Activated CD4-positive, alpha-beta T cell treated with anti-CD3 and anti-CD28 coated beads, Interleukin-2, amount 10 ng/mL, durations not matched to agents 7 days and 5 days (primary cell): Measurements from ENCODE around the gene KNG1. TPM values are rescaled to one million over a fixed set of nuclear protein-coding genes. Genes with fewer than 3 reads are reported as not detected.

ENCODE experiments used
- CTCF ChIA-PET: fragments of 350-600 bp; sonication (Branson Sonifier 250); formaldehyde crosslinking; loops from one replicate; lab custom pipeline; 2021; ENCODE audit warnings: antibody characterized with exemption; lab: Charles Lee
- POLR2A ChIA-PET: fragments of 350-600 bp; sonication (Branson Sonifier 250); formaldehyde crosslinking; loops from one replicate; lab custom pipeline; 2021; ENCODE audit warnings: antibody characterized with exemption; lab: Charles Lee
- DNase-seq: peaks from one replicate; pipeline ENCODE4 v3.0.0-alpha.2; 2020
- H3K27ac Mint-ChIP-seq: one replicate; pipeline ENCODE4 v1.8.0; 2021; ENCODE audit warnings: mild to moderate bottlenecking, moderate library complexity, mixed read lengths
- H3K27me3 Mint-ChIP-seq: one replicate; pipeline ENCODE4 v1.8.0; 2021; ENCODE audit warnings: mixed read lengths
- H3K36me3 Mint-ChIP-seq: one replicate; pipeline ENCODE4 v1.8.0; 2021; ENCODE audit warnings: low read depth, mixed read lengths
- H3K4me1 Mint-ChIP-seq: one replicate; pipeline ENCODE4 v1.8.0; 2021; ENCODE audit warnings: mixed read lengths
- H3K4me3 Mint-ChIP-seq: one replicate; pipeline ENCODE4 v1.8.0; 2021; ENCODE audit warnings: mild to moderate bottlenecking, moderate library complexity, mixed read lengths
- H3K9me3 Mint-ChIP-seq: one replicate; pipeline ENCODE4 v1.8.0; 2021; ENCODE audit warnings: mixed read lengths
- total RNA-seq, 2 experiments: library from RNA; stranded (reverse); gene quantifications; one replicate each; pipeline ENCODE4 v1.2.3, GENCODE V29; 2021

The KNG1 gene
- total RNA-seq, 2 experiments from 2014 or later = not detected

GRCh38 chr3:186722457-186722856, 5.3 kb downstream of the KNG1 start:
- Mint-ChIP-seq H3K9me3 (no peaks in the 10 kb centered on the region), H3K27ac (no peak overlapping the region)

GRCh38 chr3:186724911-186725310, 7.8 kb downstream of the KNG1 start:
- H3K9me3 Mint-ChIP-seq = no peaks in the 10 kb centered on the region
- POLR2A ChIA-PET = no interaction called here
- no peak overlapping the region for H3K4me3 Mint-ChIP-seq
- H3K27me3 Mint-ChIP-seq = peaks cover 5% of the 10 kb centered on the region
- no peak overlapping the region for H3K27ac Mint-ChIP-seq
- no peaks in the 10 kb centered on the region for H3K36me3 Mint-ChIP-seq
- DNase-seq = no peak
- CTCF ChIA-PET = no interaction called here
- H3K4me1 Mint-ChIP-seq = no peaks in the 10 kb centered on the region

More at GRCh38 chr3:186722457-186722856, 5.3 kb downstream of the KNG1 start:
- ChIA-PET POLR2A (no interaction called here), CTCF (interaction anchor here (0.6 to 1.5 kb wide), 3 partner anchors 106 to 488 kb away, joined by 3 to 4 read pairs (median 3); no protein-coding TSS in a partner anchor)
- peaks cover 5% of the 10 kb centered on the region for H3K27me3 Mint-ChIP-seq
- no peaks in the 10 kb centered on the region for H3K36me3 Mint-ChIP-seq
- H3K4me1 Mint-ChIP-seq = no peaks in the 10 kb centered on the region
- DNase-seq = no peak
- no peak overlapping the region for H3K4me3 Mint-ChIP-seq

GRCh38 chr3:186732169-186732766, 15.1 kb downstream of the KNG1 start:
- ChIA-PET POLR2A (no interaction called here), CTCF (interaction anchor here (0.9 kb wide), 1 partner anchor 21 kb away, joined by 3 read pairs; no protein-coding TSS in a partner anchor)
- Mint-ChIP-seq H3K36me3 (no peaks in the 10 kb centered on the region), H3K4me1 (no peaks in the 10 kb centered on the region), H3K27ac (no peak overlapping the region), H3K4me3 (no peak overlapping the region), H3K27me3 (no peaks in the 10 kb centered on the region), H3K9me3 (no peaks in the 10 kb centered on the region)
- no peak for DNase-seq

- Mint-ChIP-seq H3K4me3 (no peak overlapping the region), H3K36me3 (no peaks in the 10 kb centered on the region), H3K9me3 (peaks cover 2% of the 10 kb centered on the region), H3K27ac (no peak overlapping the region), H3K4me1 (peaks cover 4% of the 10 kb centered on the region), H3K27me3 (no peaks in the 10 kb centered on the region)
- ChIA-PET CTCF (interaction anchor here (0.7 kb wide), 1 partner anchor 139 kb away, joined by 3 read pairs; no protein-coding TSS in a partner anchor), POLR2A (no interaction called here)
- no peak for DNase-seq
Observed at GRCh38 chr3:186742618-186743380, 25.6 kb downstream of the KNG1 start.

- H3K4me3 Mint-ChIP-seq = no peak overlapping the region
- CTCF ChIA-PET = no interaction called here
Observed at GRCh38 chr3:186743666-186744065, 26.5 kb downstream of the KNG1 start.

GRCh38 chr3:186746008-186746407, 28.8 kb downstream of the KNG1 start:
- H3K4me3 Mint-ChIP-seq = no peak overlapping the region
- no peak overlapping the region for H3K27ac Mint-ChIP-seq
- H3K4me1 Mint-ChIP-seq = peaks cover 6% of the 10 kb centered on the region
- H3K27me3 Mint-ChIP-seq = no peaks in the 10 kb centered on the region
- POLR2A ChIA-PET = no interaction called here
- CTCF ChIA-PET = no interaction called here
- no peaks in the 10 kb centered on the region for H3K36me3 Mint-ChIP-seq
- no peak for DNase-seq
- peaks cover 2% of the 10 kb centered on the region for H3K9me3 Mint-ChIP-seq

More at GRCh38 chr3:186743666-186744065, 26.5 kb downstream of the KNG1 start:
- Mint-ChIP-seq H3K27me3 (no peaks in the 10 kb centered on the region), H3K36me3 (no peaks in the 10 kb centered on the region), H3K4me1 (peaks cover 6% of the 10 kb centered on the region), H3K9me3 (peaks cover 2% of the 10 kb centered on the region), H3K27ac (no peak overlapping the region)
- POLR2A ChIA-PET = no interaction called here
- no peak for DNase-seq

- Mint-ChIP-seq H3K36me3 (no peaks in the 10 kb centered on the region), H3K4me1 (peaks cover 9% of the 10 kb centered on the region), H3K9me3 (peaks cover 2% of the 10 kb centered on the region), H3K27me3 (no peaks in the 10 kb centered on the region), H3K27ac (no peak overlapping the region), H3K4me3 (no peak overlapping the region)
- DNase-seq = no peak
- ChIA-PET POLR2A (no interaction called here), CTCF (interaction anchor here (1.0 kb wide), 1 partner anchor 99 kb away, joined by 3 read pairs; no protein-coding TSS in a partner anchor)
Observed at GRCh38 chr3:186750316-186750715, 33.2 kb downstream of the KNG1 start.

GRCh38 chr3:186751480-186751879, 34.3 kb downstream of the KNG1 start:
- Mint-ChIP-seq H3K27me3 (no peaks in the 10 kb centered on the region), H3K4me1 (peaks cover 5% of the 10 kb centered on the region), H3K4me3 (no peak overlapping the region), H3K9me3 (no peaks in the 10 kb centered on the region), H3K36me3 (no peaks in the 10 kb centered on the region), H3K27ac (no peak overlapping the region)
- no peak for DNase-seq
- POLR2A ChIA-PET = no interaction called here
- CTCF ChIA-PET = interaction anchor here (1.3 kb wide), 1 partner anchor 15 kb away, joined by 3 read pairs; no protein-coding TSS in a partner anchor

GRCh38 chr3:186754006-186754405, 36.8 kb downstream of the KNG1 start:
- Mint-ChIP-seq H3K9me3 (no peaks in the 10 kb centered on the region), H3K27ac (no peak overlapping the region), H3K27me3 (no peaks in the 10 kb centered on the region), H3K4me1 (peaks cover 3% of the 10 kb centered on the region), H3K36me3 (no peaks in the 10 kb centered on the region), H3K4me3 (no peak overlapping the region)
- no peak for DNase-seq
- ChIA-PET CTCF (interaction anchor here (0.7 kb wide), 1 partner anchor 14 kb away, joined by 3 read pairs; no protein-coding TSS in a partner anchor), POLR2A (no interaction called here)

GRCh38 chr3:186754871-186755270, 37.7 kb downstream of the KNG1 start:
- H3K4me1 Mint-ChIP-seq = peaks cover 3% of the 10 kb centered on the region
- POLR2A ChIA-PET = no interaction called here
- H3K27me3 Mint-ChIP-seq = no peaks in the 10 kb centered on the region
- no peak overlapping the region for H3K27ac Mint-ChIP-seq
- CTCF ChIA-PET = no interaction called here
- no peaks in the 10 kb centered on the region for H3K9me3 Mint-ChIP-seq
- no peaks in the 10 kb centered on the region for H3K36me3 Mint-ChIP-seq
- no peak overlapping the region for H3K4me3 Mint-ChIP-seq
- DNase-seq = no peak

GRCh38 chr3:186757214-186757613, 40.1 kb downstream of the KNG1 start:
- CTCF ChIA-PET = interaction anchor here (0.6 to 1.6 kb wide), 5 partner anchors 10 to 727 kb away, joined by 3 to 6 read pairs (median 4); no protein-coding TSS in a partner anchor
- DNase-seq = no peak
- Mint-ChIP-seq H3K9me3 (no peaks in the 10 kb centered on the region), H3K27ac (no peak overlapping the region), H3K36me3 (no peaks in the 10 kb centered on the region), H3K27me3 (no peaks in the 10 kb centered on the region), H3K4me3 (no peak overlapping the region), H3K4me1 (peaks cover 3% of the 10 kb centered on the region)
- POLR2A ChIA-PET = no interaction called here

GRCh38 chr3:186757686-186758220, 40.6 kb downstream of the KNG1 start:
- Mint-ChIP-seq H3K4me1 (peaks cover 3% of the 10 kb centered on the region), H3K4me3 (no peak overlapping the region), H3K27ac (no peak overlapping the region), H3K27me3 (no peaks in the 10 kb centered on the region), H3K36me3 (no peaks in the 10 kb centered on the region), H3K9me3 (no peaks in the 10 kb centered on the region)
- DNase-seq = no peak
- POLR2A ChIA-PET = no interaction called here
- CTCF ChIA-PET = interaction anchor here (1.6 kb wide), 1 partner anchor 11 kb away, joined by 3 read pairs; no protein-coding TSS in a partner anchor
